T-helper 1 cell (primary cell): ENCODE results near the gene RER1.

Experiments
- DNase-seq, 5 donors: peaks; one replicate each; pipeline ENCODE4 v3.0.0-alpha.2; 2012 to 2020

Gene RER1

GRCh38 chr1:2446861-2447260, 55.2 kb downstream of the RER1 start:
- no peak for DNase-seq

GRCh38 chr1:2447276-2448097, 55.8 kb downstream of the RER1 start:
- no peak for DNase-seq

GRCh38 chr1:2448098-2448445, 56.4 kb downstream of the RER1 start:
- no peak for DNase-seq

- DNase-seq, result no peak
Measured at GRCh38 chr1:2449636-2450454, 58.2 kb downstream of the RER1 start.

GRCh38 chr1:2451741-2452140, 60.1 kb downstream of the RER1 start:
- no peak for DNase-seq

- DNase-seq, result no peak
Measured at GRCh38 chr1:2452201-2452931, 60.7 kb downstream of the RER1 start.

- no peak for DNase-seq
Measured at GRCh38 chr1:2452932-2453315, 61.3 kb downstream of the RER1 start.

GRCh38 chr1:2454227-2454626, 62.6 kb downstream of the RER1 start:
- no peak for DNase-seq
